Hepatocyte (in vitro differentiated cells): ENCODE results near the gene ADORA2A.

ENCODE experiments used
- CTCF ChIP-seq: fragments of 200-600 bp; sonication (generic); IDR thresholded peaks from 2 replicates; pipeline ENCODE4 v1.5.1; 2016; ENCODE audit warnings: antibody characterized with exemption, mild to moderate bottlenecking; ENCODE audit not compliant: poor library complexity
- EZH2 ChIP-seq: fragments of 200-600 bp; sonication (generic); IDR thresholded peaks from 2 replicates; pipeline ENCODE4 v1.6.1; 2016; ENCODE audit warnings: antibody characterized with exemption, mild to moderate bottlenecking, borderline replicate concordance

GRCh38 chr22:24455039-24455438 is 27.6 kb downstream of the ADORA2A start:
- TF ChIP-seq CTCF (no peak), EZH2 (no peak)
